ENCODE measurements around the gene MELTF.

GRCh38 chr3:196969134-196969659 is 60.4 kb downstream of the MELTF start:
- TF ChIP-seq CTCF (IDR thresholded peaks at IDR 0.05) (no peak), POLR2A (IDR thresholded peaks at IDR 0.05) (no peak), POLR2AphosphoS5 (IDR thresholded peaks at IDR 0.05) (no peak)
